HUES48 (cell line): ENCODE data around the gene P2RY8.
"Not testable (repeated sequence)": the region's sequence is repeated elsewhere in the genome, so short reads cannot be mapped to it uniquely, and the experiment has no call there.

Experiments used
- H3K27ac ChIP-seq: one replicate; pipeline ENCODE4 v1.7.0; 2013; ENCODE audit warnings: low read depth, low read length, inconsistent platforms
- H3K27me3 ChIP-seq: 2 replicates; pipeline ENCODE4 v1.6.1; 2013; ENCODE audit warnings: mild to moderate bottlenecking, low read length; ENCODE audit not compliant: control insufficient read depth, insufficient read depth
- H3K36me3 ChIP-seq: 2 replicates; pipeline ENCODE4 v1.6.1; 2013; ENCODE audit warnings: low read length; ENCODE audit not compliant: control insufficient read depth, insufficient read depth
- H3K4me1 ChIP-seq: 2 replicates; pipeline ENCODE4 v1.6.1; 2013; ENCODE audit warnings: mild to moderate bottlenecking, low read length; ENCODE audit not compliant: control insufficient read depth, insufficient read depth
- H3K4me3 ChIP-seq: 2 replicates; pipeline ENCODE4 v1.5.1; 2013; ENCODE audit warnings: mild to moderate bottlenecking, low read depth, low read length
- H3K9ac ChIP-seq: 2 replicates; pipeline ENCODE4 v1.6.1; 2013; ENCODE audit warnings: mild to moderate bottlenecking, low read depth, low read length, moderate library complexity
- H3K9me3 ChIP-seq: 2 replicates; pipeline ENCODE4 v1.6.1; 2013; ENCODE audit warnings: low read length; ENCODE audit not compliant: control insufficient read depth, insufficient read depth

The P2RY8 gene

DNA sequence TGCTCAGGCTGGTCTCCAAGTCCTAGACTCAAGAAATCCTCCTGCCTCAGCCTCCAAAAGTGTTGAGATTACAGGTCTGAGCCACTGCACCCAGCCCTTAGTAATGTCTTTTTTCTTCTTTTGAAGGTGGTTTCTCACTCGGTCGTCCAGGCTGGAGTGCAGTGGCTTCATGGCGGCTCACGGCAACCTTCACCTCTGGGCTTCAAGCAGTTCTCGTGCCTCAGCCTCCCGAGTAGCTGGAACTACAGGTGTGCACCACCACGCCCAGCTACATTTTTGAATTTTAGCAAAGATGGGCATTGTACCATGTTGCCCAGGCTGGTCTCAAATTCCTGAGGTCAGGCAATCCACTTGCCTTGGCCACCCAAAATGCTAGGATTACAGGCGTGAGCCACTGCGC, 52.0 kb downstream of the P2RY8 start:
- Histone ChIP-seq H3K4me3 (no peak overlapping the region), H3K9ac (no peak overlapping the region)

DNA sequence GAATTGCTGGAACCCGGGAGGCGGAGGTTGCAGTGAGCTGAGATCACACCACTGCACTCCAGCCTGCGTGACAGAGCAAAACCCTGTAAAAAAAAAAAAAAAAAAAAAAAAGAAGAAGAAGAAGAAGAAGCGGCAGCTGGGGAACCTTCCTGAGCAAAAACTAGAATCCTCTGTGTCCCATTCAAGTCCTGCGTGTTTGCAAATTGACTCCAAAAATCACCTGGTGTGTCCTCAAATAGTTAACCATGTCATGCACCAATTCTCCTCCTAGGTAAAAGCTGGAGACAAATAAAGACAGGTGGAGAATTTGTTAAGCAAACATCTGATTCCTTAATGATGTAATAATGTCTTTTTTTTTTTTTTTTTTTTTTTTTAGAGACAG, 52.4 kb downstream of the P2RY8 start:
- no peaks in the 10 kb centered on the region for H3K27me3 ChIP-seq
- H3K9ac ChIP-seq, result no peak overlapping the region
- H3K4me1 ChIP-seq, result peaks cover 11% of the 10 kb centered on the region
- H3K36me3 ChIP-seq, result no peaks in the 10 kb centered on the region
- no peak overlapping the region for H3K4me3 ChIP-seq
- H3K27ac ChIP-seq, result no peak overlapping the region
- H3K9me3 ChIP-seq, result no peaks in the 10 kb centered on the region

More for the DNA sequence above, 52.0 kb downstream of the P2RY8 start:
- Histone ChIP-seq H3K27ac (no peak overlapping the region), H3K9me3 (no peaks in the 10 kb centered on the region), H3K36me3 (no peaks in the 10 kb centered on the region), H3K4me1 (peaks cover 11% of the 10 kb centered on the region), H3K27me3 (no peaks in the 10 kb centered on the region)

DNA sequence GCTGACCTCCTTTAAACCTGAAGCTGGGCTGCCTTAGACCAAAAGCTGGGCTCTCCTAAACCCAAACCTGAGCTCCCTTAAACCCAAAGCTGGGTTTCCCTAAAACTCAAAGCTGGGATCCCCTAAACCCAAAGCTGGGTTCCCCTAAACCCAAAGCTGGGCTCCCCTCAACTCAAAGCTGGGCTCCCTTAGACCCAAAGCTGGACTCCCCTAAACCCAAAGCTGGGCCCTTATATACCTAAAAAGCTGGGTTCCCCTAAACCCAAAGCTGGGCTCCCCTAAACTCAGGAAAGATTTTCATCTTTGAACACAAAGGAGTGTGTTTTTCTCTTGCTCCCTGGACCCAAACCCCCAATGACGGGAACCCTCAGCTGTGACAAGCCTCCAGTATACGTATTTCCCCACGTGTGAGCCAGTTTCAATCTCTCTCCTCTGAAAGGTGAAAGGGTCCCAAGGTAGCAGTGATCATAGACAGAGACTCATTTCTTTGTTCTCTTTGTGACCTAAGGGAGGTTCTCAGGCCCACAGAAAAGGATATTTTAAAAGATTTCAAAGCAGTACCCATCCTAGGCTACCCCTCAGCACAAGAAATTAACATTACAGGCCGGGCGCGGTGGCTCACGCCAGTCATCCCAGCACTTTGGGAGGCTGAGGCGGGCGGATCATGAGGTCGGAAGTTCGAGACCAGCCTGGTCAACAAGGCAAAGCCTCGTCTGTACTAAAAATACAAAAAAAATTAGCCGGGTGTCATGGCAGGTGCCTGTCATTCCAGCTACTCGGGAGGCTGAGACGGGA, 52.9 kb downstream of the P2RY8 start:
- no peaks in the 10 kb centered on the region for H3K9me3 ChIP-seq
- H3K36me3 ChIP-seq, result no peaks in the 10 kb centered on the region
- H3K9ac ChIP-seq, result no peak overlapping the region
- no peak overlapping the region for H3K27ac ChIP-seq
- peaks cover 11% of the 10 kb centered on the region for H3K4me1 ChIP-seq
- H3K27me3 ChIP-seq, result no peaks in the 10 kb centered on the region
- no peak overlapping the region for H3K4me3 ChIP-seq

DNA sequence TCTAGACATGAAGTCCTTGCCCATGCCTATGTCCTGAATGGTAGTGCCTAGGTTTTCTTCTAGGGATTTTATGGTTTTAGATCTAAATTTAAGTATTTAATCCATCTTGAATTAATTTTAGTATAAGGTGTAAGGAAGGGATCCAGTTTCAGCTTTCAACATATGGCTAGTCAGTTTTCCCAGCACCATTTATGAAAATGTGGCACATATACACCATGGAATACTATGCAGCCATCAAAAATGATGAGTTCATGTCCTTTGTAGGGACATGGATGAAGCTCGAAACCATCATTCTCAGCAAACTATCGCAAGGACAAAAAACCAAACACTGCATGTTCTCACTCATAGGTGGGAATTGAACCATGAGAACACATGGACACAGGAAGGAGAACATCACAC, 54.5 kb downstream of the P2RY8 start:
- not testable (repeated sequence) for H3K4me3 ChIP-seq, H3K27ac ChIP-seq, H3K36me3 ChIP-seq, H3K9me3 ChIP-seq, H3K27me3 ChIP-seq, H3K9ac ChIP-seq
- H3K4me1 ChIP-seq, result peaks cover 11% of the 10 kb centered on the region

DNA sequence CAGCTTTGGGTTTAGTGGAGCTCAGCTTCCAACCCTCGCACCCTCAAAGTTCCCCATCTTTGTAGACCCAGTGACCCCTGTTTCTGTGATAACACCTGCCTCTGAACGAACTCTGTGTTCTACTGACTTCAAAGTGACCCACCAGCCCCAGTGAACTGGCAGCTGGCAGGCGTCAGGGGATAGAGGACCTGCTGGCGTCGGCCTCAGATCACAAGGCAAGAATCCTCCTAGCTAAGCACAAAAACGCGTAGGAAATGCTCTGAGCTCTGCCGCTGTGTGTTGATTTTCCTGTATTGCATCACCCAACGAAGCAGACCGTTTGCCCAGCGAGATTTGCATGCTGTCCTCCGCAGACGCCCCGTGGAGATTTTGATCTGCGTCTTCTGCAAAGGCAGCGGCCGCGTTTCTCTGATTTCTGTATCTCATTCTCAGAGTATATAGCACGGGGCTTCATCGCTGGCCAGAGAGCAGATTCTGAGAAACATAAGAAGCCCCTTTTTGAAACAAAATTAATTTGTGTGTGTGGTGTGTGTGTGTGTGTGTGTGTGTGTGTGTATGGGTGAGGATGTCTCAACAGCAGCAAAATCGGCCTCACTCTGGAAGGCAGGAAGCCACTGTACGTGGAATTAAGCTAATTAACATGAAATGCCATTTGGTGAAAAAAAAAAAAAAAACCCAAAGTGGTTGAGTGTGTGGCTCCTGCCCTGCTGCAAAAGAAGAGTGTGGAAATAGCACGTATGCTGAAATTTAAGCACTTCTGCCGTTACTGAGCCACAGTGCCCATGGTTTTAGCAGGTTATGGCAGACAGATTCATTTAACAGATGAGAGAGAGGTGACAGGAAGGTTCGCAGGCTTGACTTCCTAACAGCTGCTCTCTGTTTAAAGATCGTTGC, 55.1 kb downstream of the P2RY8 start:
- H3K36me3 ChIP-seq, result no peaks in the 10 kb centered on the region
- no peaks in the 10 kb centered on the region for H3K27me3 ChIP-seq
- peaks cover 11% of the 10 kb centered on the region for H3K4me1 ChIP-seq
- peak overlapping the region; percentile 45; the same call in 1 of the 2 replicates for H3K4me3 ChIP-seq
- H3K9ac ChIP-seq, result peak overlapping the region; percentile 69
- H3K27ac ChIP-seq, result peak overlapping the region; percentile 51
- H3K9me3 ChIP-seq, result no peaks in the 10 kb centered on the region

DNA sequence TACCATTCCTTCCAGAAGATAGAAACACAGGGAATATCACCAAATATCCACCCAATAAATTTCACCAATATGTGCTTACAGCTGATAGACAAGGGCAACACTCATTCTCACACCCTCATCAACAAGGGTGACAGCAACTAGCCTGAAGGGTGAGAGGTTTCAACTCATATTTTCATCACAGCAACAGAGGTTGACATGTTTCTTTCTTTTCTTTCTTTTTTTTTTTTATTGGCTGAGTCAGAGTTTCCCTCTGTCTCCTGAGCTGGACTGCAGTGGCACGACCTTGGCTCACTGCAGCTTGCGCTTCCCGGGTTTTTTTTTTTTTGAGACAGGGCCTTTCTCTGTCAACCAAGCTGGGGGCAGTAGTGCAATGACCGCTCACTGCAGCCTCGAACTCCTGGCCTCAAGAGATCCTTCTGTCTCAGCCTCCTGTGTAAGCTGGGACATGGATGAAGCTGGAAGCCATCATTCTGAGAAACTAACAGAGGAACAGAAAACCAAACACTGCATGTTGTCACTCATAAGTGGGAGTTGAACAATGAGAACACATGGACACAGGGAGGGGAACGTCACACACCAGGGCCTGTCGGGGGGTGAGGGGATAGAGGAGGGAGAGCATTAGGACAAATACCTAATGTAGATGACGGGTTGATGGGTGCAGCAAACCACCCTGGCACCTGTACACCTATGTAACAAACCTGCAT, 56.8 kb downstream of the P2RY8 start:
- Histone ChIP-seq H3K9me3 (no peaks in the 10 kb centered on the region), H3K4me1 (peaks cover 11% of the 10 kb centered on the region), H3K36me3 (no peaks in the 10 kb centered on the region), H3K27me3 (no peaks in the 10 kb centered on the region), H3K27ac (no peak overlapping the region), H3K4me3 (no peak overlapping the region), H3K9ac (no peak overlapping the region)

DNA sequence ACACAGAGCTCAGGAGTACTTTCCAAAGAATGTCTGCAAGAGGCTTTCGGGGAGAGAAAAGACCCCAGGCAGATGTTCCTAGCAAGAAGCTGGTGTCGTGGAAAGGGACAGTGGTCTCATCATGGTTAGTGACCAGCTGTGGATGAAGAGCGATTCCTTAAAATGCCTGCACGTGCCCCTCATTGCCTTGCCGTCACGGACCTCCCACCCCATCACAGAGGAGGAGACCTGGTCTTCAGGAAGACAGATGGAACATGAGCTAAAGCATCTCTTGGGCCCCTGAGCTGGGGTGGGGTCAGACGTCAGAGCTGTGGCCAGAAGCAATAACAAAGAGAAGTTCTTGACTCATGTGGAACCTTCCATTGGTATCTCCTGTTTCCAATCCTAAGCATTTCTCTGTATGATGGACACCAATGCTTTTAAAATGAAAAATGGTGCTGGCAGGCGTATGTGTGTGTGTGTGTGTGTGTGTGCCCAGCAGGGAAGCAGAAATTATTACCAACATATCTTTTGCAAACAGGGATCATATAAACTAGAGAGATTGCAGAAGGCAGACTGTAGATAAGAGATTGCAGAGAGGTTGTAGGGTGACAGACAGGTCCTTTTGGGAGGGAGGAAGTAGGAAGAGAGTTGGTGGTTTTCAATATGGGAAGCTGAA, 59.1 kb downstream of the P2RY8 start:
- no peak overlapping the region for H3K9ac ChIP-seq
- H3K27me3 ChIP-seq, result no peaks in the 10 kb centered on the region
- H3K4me1 ChIP-seq, result peaks cover 11% of the 10 kb centered on the region
- no peak overlapping the region for H3K4me3 ChIP-seq
- no peaks in the 10 kb centered on the region for H3K9me3 ChIP-seq
- no peak overlapping the region for H3K27ac ChIP-seq
- no peaks in the 10 kb centered on the region for H3K36me3 ChIP-seq

DNA sequence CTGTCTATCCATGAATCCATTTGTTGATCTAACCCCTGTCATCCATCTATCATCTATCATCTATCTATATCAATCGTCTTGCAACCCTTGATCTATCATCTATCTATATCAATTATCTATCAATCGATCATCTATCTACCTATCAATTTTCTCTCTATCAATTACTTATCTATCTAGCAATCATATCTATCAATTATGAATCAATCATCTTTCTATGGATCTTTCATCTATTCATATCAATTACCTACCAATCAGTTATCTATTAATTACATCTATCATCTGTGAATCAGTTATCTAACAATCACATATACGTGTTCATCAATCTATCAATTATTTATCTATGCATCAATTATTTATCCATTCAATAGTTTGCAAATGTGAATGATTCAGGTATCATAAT, 59.8 kb downstream of the P2RY8 start:
- Histone ChIP-seq H3K27me3 (no peaks in the 10 kb centered on the region), H3K9ac (no peak overlapping the region), H3K4me3 (no peak overlapping the region), H3K9me3 (no peaks in the 10 kb centered on the region), H3K27ac (no peak overlapping the region), H3K36me3 (no peaks in the 10 kb centered on the region), H3K4me1 (peaks cover 9% of the 10 kb centered on the region)

DNA sequence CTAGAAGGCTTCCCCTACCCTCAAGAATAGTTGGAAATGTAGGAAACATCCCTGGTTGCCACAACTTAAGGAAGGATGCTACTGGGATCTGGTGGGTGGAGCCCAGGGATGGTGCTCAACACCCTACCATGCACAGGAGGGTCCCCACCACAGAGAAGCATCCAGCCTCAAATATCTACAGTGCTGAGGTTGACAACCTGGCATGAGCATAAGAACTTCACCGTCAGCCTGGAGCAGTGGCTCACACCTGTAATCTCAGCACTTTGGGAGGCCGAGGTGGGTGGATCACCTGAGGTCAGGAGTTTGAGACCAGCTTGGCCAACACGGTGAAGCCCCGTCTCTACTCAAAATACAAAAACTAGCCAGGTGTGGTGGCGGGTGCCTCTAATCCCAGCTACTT, 60.3 kb downstream of the P2RY8 start:
- Histone ChIP-seq H3K27ac (no peak overlapping the region), H3K36me3 (no peaks in the 10 kb centered on the region), H3K9me3 (no peaks in the 10 kb centered on the region), H3K4me1 (peaks cover 4% of the 10 kb centered on the region), H3K9ac (no peak overlapping the region), H3K4me3 (no peak overlapping the region), H3K27me3 (no peaks in the 10 kb centered on the region)

DNA sequence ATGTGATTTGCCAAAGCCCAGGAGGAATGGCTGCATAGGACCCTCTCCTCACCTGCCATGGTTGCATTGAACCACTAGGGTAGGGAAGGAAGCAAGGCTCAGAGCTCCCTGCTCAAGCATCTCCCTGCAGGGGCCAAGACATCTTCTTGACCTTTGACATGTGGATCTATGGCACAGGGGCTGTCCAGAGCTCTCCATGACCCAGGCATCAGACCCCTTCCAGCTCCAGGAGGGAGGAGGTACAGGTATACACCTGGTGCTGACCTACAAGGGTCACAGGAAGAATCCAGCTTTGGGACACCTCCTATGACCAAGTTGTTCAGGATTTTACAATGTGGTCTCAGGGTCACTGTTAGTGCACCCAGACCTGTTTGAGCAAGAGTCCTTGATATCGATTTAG, 61.1 kb downstream of the P2RY8 start:
- Histone ChIP-seq H3K36me3 (no peaks in the 10 kb centered on the region), H3K9ac (no peak overlapping the region), H3K4me1 (no peaks in the 10 kb centered on the region), H3K27me3 (no peaks in the 10 kb centered on the region), H3K9me3 (no peaks in the 10 kb centered on the region), H3K4me3 (no peak overlapping the region), H3K27ac (no peak overlapping the region)
